ENCODE data around the gene SYNE1.

SYNE1 gene

GRCh38 chr6:152309648-152310047, 327.5 kb downstream of the SYNE1 start:
- DNase-seq: peak; percentile 63

- DNase-seq: no peak
These were observed 328.2 kb downstream of the SYNE1 start for GRCh38 chr6:152309006-152309405.

- no peak for DNase-seq
These were observed 328.9 kb downstream of the SYNE1 start for GRCh38 chr6:152308306-152308705.

GRCh38 chr6:152305672-152306071, 331.5 kb downstream of the SYNE1 start:
- no peak for DNase-seq

- DNase-seq: peak; percentile 91
These were observed 335.2 kb downstream of the SYNE1 start for GRCh38 chr6:152301765-152302568.

GRCh38 chr6:152301021-152301764, 336.0 kb downstream of the SYNE1 start:
- DNase-seq: no peak

- DNase-seq: no peak
These were observed 336.6 kb downstream of the SYNE1 start for GRCh38 chr6:152300517-152300916.

- DNase-seq: no peak
These were observed 338.1 kb downstream of the SYNE1 start for GRCh38 chr6:152298848-152299735.

- no peak for DNase-seq
These were observed 339.0 kb downstream of the SYNE1 start for GRCh38 chr6:152298055-152298647.

GRCh38 chr6:152296648-152297376, 340.4 kb downstream of the SYNE1 start:
- no peak for DNase-seq

- no peak for DNase-seq
These were observed 341.2 kb downstream of the SYNE1 start for GRCh38 chr6:152295920-152296319.

GRCh38 chr6:152295346-152295745, 341.8 kb downstream of the SYNE1 start:
- no peak for DNase-seq

- DNase-seq: no peak
These were observed 343.8 kb downstream of the SYNE1 start for GRCh38 chr6:152293404-152293803.

GRCh38 chr6:152292555-152292954, 344.6 kb downstream of the SYNE1 start:
- DNase-seq: no peak

GRCh38 chr6:152290693-152291092, 346.5 kb downstream of the SYNE1 start:
- DNase-seq: no peak

GRCh38 chr6:152277826-152278329, 359.3 kb downstream of the SYNE1 start:
- DNase-seq: no peak

GRCh38 chr6:152273638-152274037, 363.5 kb downstream of the SYNE1 start:
- no peak for DNase-seq

GRCh38 chr6:152273002-152273401, 364.2 kb downstream of the SYNE1 start:
- DNase-seq: no peak

- DNase-seq: no peak
These were observed 364.7 kb downstream of the SYNE1 start for GRCh38 chr6:152272486-152272885.

- no peak for DNase-seq
These were observed 365.2 kb downstream of the SYNE1 start for GRCh38 chr6:152271776-152272464.

GRCh38 chr6:152270301-152270925, 366.7 kb downstream of the SYNE1 start:
- no peak for DNase-seq

Measured in activated naive CD4-positive, alpha-beta T cell treated with Interleukin-2 at 50 U/mL for 16 hours (primary cell).